PC-3 (cell line): ENCODE data around the gene DNAH10. TPM values are rescaled to one million over a fixed set of nuclear protein-coding genes. Genes with fewer than 3 reads are reported as not detected.

Experiments used
- ATAC-seq: fragments of 200-7000 bp; cut with Tn5 transposase; 2 replicates; pipeline ENCODE4 v1.9.1; 2020; ENCODE audit warnings: mild to moderate bottlenecking, moderate library complexity
- BruUV-seq: library from RNA; stranded (reverse); fragments of 400-500 nt; replicated peaks from 2 replicates; lab custom pipeline; 2021; lab: Mats Ljungman, UMichigan
- CTCF ChIA-PET: fragments of 300-600 bp; sonication (Branson Sonifier 250); formaldehyde crosslinking; loops from one replicate; lab custom pipeline; 2022; ENCODE audit warnings: antibody characterized with exemption; lab: Charles Lee
- POLR2A ChIA-PET: fragments of 300-600 bp; sonication (Branson Sonifier 250); formaldehyde crosslinking; loops from one replicate; lab custom pipeline; 2022; ENCODE audit warnings: antibody characterized with exemption; ENCODE audit not compliant: unreplicated experiment; lab: Charles Lee
- DNase-seq: peaks from one replicate; pipeline ENCODE4 v3.0.0-alpha.2; 2015
- H2AFZ ChIP-seq: fragments of 300-600 bp; sonication (generic); 2 replicates; pipeline ENCODE4 v1.6.0; 2016; ENCODE audit warnings: antibody characterized with exemption, low read length
- H3F3A ChIP-seq: fragments of 300-600 bp; sonication (generic); one replicate; pipeline ENCODE4 v1.6.0; 2017; ENCODE audit warnings: antibody characterized with exemption, low read length, control low read depth, mild to moderate bottlenecking; ENCODE audit not compliant: unreplicated experiment
- H3K27ac ChIP-seq: fragments of 300-600 bp; sonication (generic); 2 replicates; pipeline ENCODE4 v1.5.1; 2016; ENCODE audit warnings: mild to moderate bottlenecking, low read length
- H3K27me3 ChIP-seq: fragments of 300-600 bp; sonication (generic); 2 replicates; pipeline ENCODE4 v1.6.1; 2016; ENCODE audit warnings: low read length, mixed read lengths
- H3K36me3 ChIP-seq: fragments of 300-600 bp; sonication (generic); 2 replicates; pipeline ENCODE4 v1.6.1; 2016; ENCODE audit warnings: low read depth, mixed run types, low read length, mixed read lengths
- H3K4me1 ChIP-seq: fragments of 300-600 bp; sonication (generic); 2 replicates; pipeline ENCODE4 v1.5.1; 2016; ENCODE audit warnings: low read length; ENCODE audit not compliant: insufficient read depth
- H3K4me2 ChIP-seq: fragments of 300-600 bp; sonication (generic); 2 replicates; pipeline ENCODE4 v1.6.0; 2016; ENCODE audit warnings: low read length
- H3K4me3 ChIP-seq: fragments of 300-600 bp; sonication (generic); 2 replicates; pipeline ENCODE4 v1.5.1; 2016; ENCODE audit warnings: mild to moderate bottlenecking, low read length, mixed read lengths
- H3K79me2 ChIP-seq: fragments of 300-600 bp; sonication (generic); 2 replicates; pipeline ENCODE4 v1.6.1; 2017; ENCODE audit warnings: low read length, mixed read lengths
- H3K9ac ChIP-seq: fragments of 300-600 bp; sonication (generic); 2 replicates; pipeline ENCODE4 v1.6.0; 2016; ENCODE audit warnings: mild to moderate bottlenecking, low read length
- H3K9me2 ChIP-seq: fragments of 300-600 bp; sonication (generic); replicated peaks from 2 replicates; pipeline ENCODE4 v1.6.1; 2016; ENCODE audit warnings: mixed run types, low read length, mixed read lengths
- H3K9me3 ChIP-seq: fragments of 300-600 bp; sonication (generic); 2 replicates; pipeline ENCODE4 v1.6.1; 2016; ENCODE audit warnings: low read length, mixed read lengths
- H4K20me1 ChIP-seq: fragments of 300-600 bp; sonication (generic); 2 replicates; pipeline ENCODE4 v1.6.1; 2016; ENCODE audit warnings: low read length, mixed read lengths
- CTCF ChIP-seq: fragments of 300-600 bp; sonication (generic); conservative IDR thresholded peaks from 2 replicates; pipeline ENCODE4 v1.5.1; 2017; ENCODE audit warnings: antibody characterized with exemption, low read depth, mild to moderate bottlenecking, low read length
- EZH2 ChIP-seq: fragments of 300-600 bp; sonication (generic); IDR thresholded peaks from one replicate; pipeline ENCODE4 v1.6.1; 2017; ENCODE audit warnings: antibody characterized with exemption, mild to moderate bottlenecking, low read length; ENCODE audit not compliant: unreplicated experiment
- EZH2phosphoT487 ChIP-seq: fragments of 300-600 bp; sonication (generic); IDR thresholded peaks from 2 replicates; pipeline ENCODE4 v1.6.1; 2018; ENCODE audit warnings: mild to moderate bottlenecking, antibody characterized with exemption, low read length, borderline replicate concordance
- intact Hi-C: fragments of 100-400 bp; cut with micrococcal nuclease; formaldehyde crosslinking; loops from 2 replicates; pipeline ENCODE4 v1.9.0; 2023
- total RNA-seq: library from RNA; depleted of rRNA; stranded (reverse); fragments of >200 nt; gene quantifications from 2 replicates; pipeline ENCODE4 v1.2.3, GENCODE V29; 2014

DNAH10 gene
- total RNA-seq, 1 experiment from 2014 or later = 0.15 TPM

GRCh38 chr12:123882161-123882705, 120.1 kb downstream of the DNAH10 start:
- Histone ChIP-seq H3K36me3 (no peaks in the 10 kb centered on the region), H3K4me1 (no peaks in the 10 kb centered on the region), H3K4me3 (no peak overlapping the region), H2AFZ (no peak overlapping the region), H3K27me3 (peaks cover 73% of the 10 kb centered on the region), H3K27ac (no peak overlapping the region), H3K4me2 (no peak overlapping the region), H3K79me2 (no peaks in the 10 kb centered on the region), H4K20me1 (no peaks in the 10 kb centered on the region), H3F3A (no peaks in the 10 kb centered on the region), H3K9me3 (no peaks in the 10 kb centered on the region), H3K9ac (no peak overlapping the region), H3K9me2 (no peaks in the 10 kb centered on the region)
- TF ChIP-seq EZH2phosphoT487 = no peak
- no peak for TF ChIP-seq CTCF
- TF ChIP-seq EZH2 = no peak
- ChIA-PET CTCF (no interaction called here), POLR2A (no interaction called here)
- ATAC-seq (no peak), DNase-seq (no peak)
- intact Hi-C loops = no loop called here
- BruUV-seq = no TSS peak

DNA sequence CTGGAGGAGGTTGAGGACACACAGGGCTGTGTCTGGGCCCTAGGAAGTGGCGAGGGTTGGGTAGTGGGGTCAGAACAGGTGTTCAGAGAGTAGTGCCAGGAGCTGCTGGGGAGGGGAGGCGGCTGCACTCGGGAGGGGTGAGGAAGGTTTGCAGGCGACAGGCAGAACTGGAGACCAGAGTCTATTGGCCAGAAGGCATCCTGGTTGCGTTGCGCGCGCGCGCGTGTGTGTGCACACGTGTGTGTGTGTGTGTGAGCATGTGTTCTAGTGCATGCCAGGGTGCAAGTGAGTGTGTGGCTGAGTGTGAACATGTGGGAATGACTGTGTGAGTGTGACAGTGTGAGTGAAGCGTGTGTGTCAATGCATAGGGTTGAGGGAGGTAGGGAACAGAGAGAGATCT, 124.2 kb downstream of the DNAH10 start:
- H2AFZ ChIP-seq = no peak overlapping the region
- BruUV-seq = no TSS peak
- intact Hi-C loops = no loop called here
- ATAC-seq = no peak
- TF ChIP-seq EZH2phosphoT487 = no peak
- no peak for TF ChIP-seq CTCF
- no peak for TF ChIP-seq EZH2
- no peak overlapping the region for H3K27ac ChIP-seq
- H3K4me1 ChIP-seq = no peaks in the 10 kb centered on the region
- H3K9ac ChIP-seq = no peak overlapping the region
- H3K27me3 ChIP-seq = peaks cover 74% of the 10 kb centered on the region
- H3K9me2 ChIP-seq = no peaks in the 10 kb centered on the region
- H3F3A ChIP-seq = no peaks in the 10 kb centered on the region
- no peaks in the 10 kb centered on the region for H3K79me2 ChIP-seq
- H3K9me3 ChIP-seq = no peaks in the 10 kb centered on the region
- no peak overlapping the region for H3K4me3 ChIP-seq
- no peaks in the 10 kb centered on the region for H4K20me1 ChIP-seq
- no peaks in the 10 kb centered on the region for H3K36me3 ChIP-seq
- ChIA-PET POLR2A (no interaction called here), CTCF (no interaction called here)
- H3K4me2 ChIP-seq = no peak overlapping the region
- DNase-seq = no peak

- Histone ChIP-seq H3F3A (no peaks in the 10 kb centered on the region), H2AFZ (no peak overlapping the region), H3K27me3 (peaks cover 68% of the 10 kb centered on the region), H3K4me1 (no peaks in the 10 kb centered on the region), H3K9me3 (no peaks in the 10 kb centered on the region), H3K9ac (no peak overlapping the region), H4K20me1 (no peaks in the 10 kb centered on the region), H3K79me2 (no peaks in the 10 kb centered on the region), H3K36me3 (no peaks in the 10 kb centered on the region), H3K27ac (no peak overlapping the region), H3K4me3 (no peak overlapping the region), H3K9me2 (no peaks in the 10 kb centered on the region), H3K4me2 (no peak overlapping the region)
- DNase-seq (no peak), ATAC-seq (no peak; the same call in 1 of the 2 replicates)
- CTCF ChIA-PET = no interaction called here
- TF ChIP-seq EZH2 (no peak), EZH2phosphoT487 (no peak), CTCF (no peak)
- BruUV-seq = no TSS peak
- intact Hi-C loops = no loop called here
- POLR2A ChIA-PET = no interaction called here
These were observed 125.0 kb downstream of the DNAH10 start for GRCh38 chr12:123886931-123887582.
